Activated CD8-positive, alpha-beta memory T cell treated with anti-CD3 and anti-CD28 coated beads, Interleukin-2, amount 50 U/mL, for 1 hour (primary cell): ENCODE data around the gene P2RX5.

ENCODE experiments used
- DNase-seq: peaks from one replicate; pipeline ENCODE4 v3.0.0-alpha.2; 2020; ENCODE audit errors: extremely low read depth

The P2RX5 gene

DNA sequence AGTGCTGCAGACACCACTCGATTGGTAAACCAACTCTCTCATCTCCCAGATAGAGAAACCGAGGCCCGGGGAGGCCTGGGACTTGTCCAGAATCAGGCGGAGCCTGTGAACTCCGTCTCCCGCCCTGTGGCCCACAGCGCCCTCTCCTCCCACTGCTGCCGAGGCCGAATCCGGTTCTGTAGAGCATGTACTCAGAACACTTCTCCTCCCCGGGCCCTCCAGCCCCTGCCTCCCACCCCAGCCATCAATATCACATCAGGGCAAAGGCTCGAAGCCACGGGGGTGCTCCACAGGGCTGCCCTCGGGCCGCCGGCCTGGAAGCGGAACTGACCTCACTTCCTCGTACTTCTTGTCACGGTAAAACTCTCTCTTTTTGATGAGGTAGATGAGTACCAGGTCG is 14.4 kb downstream of the P2RX5 start:
- no peak for DNase-seq

DNA sequence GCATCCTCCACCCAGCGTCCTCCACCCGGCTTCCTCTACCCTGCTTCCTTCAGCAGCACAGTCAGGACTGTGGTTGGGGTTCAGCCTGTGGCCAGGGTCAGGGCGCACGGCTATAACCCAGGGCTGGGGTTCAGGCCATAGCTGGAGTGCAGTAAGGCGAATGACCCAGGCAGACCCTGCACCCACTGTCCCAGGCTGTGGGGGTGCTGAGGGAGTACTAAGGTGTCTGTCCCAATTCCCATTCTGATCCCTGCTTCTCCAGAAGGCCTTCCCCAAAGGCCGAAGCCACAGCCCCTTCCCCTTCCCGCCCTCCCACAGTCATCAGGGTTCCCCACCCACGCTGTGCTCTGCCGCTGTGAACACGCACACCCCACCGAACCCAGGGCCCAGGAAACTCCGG is 14.9 kb downstream of the P2RX5 start:
- DNase-seq: no peak

DNA sequence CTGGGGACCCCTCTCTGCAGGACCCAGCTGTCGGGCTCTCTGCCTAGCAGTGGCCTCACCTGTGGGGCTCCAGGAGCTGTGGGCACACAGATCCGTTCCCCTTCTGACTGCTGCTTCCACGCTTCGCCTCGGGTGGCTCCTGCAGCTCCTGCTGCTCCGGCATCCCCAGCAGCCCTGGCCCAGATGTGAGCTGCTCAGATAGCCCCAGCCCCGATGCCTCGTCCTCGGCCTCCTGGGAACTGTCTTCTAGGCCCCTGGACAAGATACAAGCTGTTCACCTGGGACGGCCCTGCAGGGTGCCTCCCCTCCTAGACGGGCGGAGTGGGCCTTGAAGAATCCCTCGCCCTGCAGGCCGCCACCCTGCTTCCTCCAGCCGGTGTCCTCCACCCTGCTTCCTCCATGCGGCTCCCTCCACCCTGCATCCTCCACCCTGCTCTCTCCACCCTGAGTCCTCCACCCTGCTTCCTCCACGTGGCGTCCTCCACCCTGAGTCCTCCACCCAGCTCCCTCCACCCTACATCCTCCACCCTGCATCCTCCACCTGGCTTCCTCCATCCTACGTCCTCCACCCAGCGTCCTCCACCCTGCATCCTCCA is 16.3 kb downstream of the P2RX5 start:
- DNase-seq: no peak

DNA sequence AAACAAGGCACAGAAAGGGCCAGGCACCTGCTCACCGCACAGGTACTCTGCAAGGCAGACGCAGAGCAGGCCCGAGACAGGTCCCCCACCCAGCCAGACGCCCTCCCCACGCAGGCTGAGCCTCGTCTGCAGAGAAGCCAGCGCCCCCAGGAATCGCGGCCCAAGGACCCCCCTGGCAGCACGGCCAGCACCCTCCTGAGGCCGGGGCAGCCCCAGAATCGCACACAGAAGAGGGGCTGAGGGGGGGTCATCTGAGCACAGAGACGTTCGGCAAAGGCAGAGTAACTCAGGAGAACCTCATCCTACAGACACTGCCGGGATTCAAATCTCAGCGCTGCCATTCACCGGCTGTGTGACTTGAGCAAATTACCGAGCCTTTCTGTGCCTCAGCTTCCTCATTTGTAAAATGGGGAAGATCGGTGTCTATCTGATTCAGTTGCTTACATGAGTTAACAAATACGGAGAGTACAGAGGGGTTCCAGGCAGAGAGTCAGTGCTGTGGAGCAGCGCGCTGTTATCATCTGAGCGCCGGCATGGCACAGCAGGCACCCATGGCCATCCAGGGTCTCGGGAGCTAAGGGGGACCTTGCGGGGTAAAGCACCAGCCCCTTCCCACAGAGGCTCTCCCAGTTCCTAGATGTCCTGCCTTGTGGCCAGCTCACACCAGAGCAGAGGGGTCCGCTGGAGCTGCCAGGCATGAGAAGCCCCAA is 17.0 kb downstream of the P2RX5 start:
- no peak for DNase-seq

DNA sequence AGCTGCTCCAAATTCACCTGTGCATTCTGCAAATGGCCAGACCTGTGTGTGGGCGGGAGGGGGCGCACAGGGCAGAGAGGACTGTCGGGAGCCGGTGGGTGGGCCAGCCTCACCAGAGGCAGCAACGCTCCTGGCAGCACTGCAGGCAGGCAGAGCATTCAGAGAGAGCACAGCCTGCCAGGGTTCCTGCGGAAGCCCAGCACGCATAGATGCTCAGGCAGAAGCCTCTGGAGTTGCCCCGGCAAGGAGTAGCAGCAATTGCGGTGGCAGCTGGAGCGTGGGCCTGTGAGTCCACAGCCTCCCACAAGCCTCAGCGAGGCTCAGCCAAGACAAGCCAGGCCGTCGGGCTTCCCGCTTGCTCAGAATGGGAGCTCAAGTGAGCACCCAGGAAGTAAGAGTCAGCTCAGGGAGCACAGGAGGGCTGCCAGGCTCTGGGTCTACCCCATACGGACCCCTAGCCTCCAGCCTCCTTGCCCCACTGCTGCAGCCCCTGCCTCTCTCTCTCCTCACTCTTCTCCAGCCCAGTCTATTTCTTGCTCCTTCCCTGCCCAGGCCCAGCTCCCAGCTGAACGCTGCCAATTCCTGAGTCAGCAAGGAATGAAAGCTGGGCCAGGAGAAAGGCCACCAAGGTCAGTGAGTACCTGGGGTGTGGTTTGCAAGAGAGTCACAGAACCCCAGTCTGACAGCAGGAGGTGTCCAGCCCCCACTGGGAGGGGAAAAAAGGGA is 17.7 kb downstream of the P2RX5 start:
- no peak for DNase-seq

DNA sequence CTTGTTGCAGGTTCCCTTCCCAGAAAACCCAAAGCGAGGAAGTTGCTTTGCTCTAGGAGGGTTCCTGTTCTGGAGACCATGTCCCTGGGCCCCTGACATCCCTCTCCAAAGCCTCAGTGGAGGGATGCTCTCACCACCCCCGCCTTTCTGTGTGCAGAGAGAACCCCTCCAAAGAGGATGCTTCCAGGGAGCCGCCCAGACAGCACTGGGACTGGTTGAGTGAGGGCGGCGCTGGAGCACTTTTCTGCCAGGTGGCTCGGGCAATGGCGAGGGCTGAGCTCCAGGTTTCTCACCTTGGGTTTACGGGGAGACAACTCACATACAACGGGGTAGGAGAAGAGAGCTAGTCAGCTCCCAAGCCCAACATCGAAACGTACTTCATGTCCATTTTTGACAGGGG is 20.1 kb downstream of the P2RX5 start:
- DNase-seq: no peak

DNA sequence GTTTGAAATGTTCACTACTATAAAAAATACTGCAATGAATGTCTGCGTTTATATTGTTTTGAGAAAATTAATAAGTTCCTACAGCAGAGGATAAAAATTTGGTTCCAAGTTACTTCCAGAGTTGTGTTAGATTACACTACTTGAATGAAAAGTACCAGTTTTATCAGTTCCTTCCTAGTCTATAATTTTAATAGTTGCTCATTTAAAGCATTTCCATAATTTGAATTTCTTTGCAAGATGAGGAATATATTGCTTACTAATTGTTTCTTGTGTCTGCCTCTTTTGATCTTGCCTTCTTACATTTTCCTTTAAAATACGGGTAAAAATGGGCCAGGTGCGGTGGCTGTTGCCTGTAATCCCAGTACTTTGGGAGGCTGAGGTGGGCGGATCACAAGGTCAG is 23.4 kb downstream of the P2RX5 start:
- DNase-seq: no peak

DNA sequence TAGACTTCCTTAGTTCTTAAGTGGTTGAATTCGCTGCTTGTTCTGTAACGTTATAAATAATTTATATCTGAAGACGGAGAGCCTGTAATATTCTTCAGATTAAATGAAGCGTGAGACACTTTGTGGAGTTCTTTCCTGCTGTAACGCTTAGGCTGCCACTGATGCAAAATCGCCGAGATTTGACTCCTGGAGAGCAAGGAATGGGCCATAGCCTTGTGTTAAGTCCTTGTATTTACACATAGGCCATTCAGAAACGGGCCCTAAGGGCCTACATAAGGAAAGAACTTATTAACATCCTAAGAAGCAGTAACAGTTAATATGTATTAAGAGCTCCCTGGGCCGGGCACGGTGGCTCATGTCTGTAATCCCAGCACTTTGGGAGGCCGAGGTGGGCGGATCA is 26.4 kb downstream of the P2RX5 start:
- DNase-seq: no peak

DNA sequence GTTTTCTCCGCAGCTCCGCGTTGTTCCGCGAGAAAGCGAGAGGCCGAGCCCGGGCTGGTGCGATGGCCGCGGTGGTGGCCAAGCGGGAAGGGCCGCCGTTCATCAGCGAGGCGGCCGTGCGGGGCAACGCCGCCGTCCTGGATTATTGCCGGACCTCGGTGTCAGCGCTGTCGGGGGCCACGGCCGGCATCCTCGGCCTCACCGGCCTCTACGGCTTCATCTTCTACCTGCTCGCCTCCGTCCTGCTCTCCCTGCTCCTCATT is 26.9 kb downstream of the P2RX5 start:
- no peak for DNase-seq

DNA sequence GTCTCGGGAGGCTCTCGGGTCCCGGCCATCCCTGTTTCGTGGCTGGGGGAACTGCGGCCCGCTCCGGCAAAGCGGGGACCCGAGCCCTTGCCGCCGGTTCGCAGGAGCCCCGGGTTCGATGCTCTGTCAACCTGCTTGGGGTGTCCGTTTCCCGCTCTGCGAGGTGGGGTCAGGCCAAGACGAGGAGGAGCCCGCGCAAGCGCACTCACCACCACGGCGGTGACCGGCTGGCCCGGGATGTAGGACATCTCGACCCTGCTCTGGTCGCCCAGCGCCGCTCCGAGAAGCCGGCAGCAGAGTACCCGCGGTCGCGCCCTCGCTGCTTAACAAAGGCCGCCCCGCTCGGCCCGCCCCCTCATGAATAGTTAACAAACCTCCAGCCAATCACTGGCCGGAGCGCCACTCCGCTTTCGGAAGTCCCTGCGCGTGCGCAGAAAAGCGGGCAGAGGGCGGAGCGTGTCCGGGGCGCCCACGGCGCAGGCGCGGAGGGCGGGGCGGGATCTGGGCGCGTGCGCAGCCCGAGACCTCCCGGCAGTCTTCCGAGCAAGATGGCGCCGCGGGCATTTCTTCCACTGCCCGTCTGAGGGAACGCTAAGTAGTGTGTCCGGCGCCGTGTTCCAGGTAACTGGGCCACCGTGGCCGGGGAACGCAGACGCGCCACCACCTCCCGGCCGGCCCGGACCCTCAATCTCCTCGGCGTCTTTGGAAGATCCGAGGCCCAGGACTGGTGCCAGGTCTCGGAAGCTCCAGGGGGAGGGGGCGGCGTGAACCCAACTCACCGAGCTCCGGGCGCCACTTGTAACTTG is 27.5 kb downstream of the P2RX5 start, which contains the start of the genes EMC6 and TAX1BP3:
TSS of gene EMC6 (plus strand) at position 534 of the 806 bp plus-strand sequence. CDS start 335 bp downstream, outside the sequence.
TSS of gene TAX1BP3 (minus strand) at position 300 of the 806 bp plus-strand sequence. CDS start at position 248, 52 bp downstream.
- DNase-seq: peak; percentile 95

DNA sequence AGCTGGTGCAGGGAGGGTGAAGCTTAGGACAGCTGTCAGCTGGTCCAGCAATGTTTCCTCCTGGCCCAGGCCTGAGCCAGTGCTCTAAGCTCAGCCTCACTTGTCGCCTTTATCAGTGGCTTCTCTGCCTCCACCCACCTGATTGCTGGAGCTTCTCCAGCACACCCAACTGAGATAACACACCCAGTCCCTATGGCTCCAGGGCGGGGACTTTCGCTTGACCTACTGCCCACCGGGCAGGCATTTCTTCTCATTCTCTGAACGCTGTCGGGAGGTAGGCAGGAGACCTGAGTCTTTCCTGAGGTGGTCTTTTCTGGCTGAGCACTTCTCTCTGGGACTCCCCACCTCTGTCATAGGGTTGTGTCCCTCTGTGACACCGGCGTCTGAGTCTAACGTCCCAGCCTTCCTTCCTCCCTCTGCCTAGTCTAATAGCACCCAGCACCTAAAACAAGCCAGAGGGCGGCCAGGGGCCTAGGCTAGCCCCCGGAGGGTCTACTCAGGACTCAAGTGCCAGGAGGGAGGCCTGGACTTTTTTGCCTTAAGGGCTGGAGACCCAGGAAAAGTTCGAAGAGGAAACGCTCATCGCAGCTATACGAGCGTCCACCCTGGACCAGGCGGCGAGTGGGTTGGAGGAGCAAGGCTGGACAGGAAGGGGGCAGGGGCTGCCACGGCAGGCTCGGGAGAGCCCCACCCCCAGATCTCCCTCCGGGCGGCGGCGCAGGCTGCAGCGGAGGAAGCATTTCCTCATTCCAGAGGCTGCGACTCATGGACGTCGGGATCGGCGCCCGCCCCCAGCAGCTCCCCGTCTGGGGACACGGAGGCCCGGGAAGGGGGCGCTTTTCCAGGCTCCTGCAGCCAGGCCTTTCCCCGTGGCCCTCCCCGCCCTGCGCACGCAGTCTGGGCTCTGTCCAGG is 28.3 kb downstream of the P2RX5 start:
- no peak for DNase-seq

DNA sequence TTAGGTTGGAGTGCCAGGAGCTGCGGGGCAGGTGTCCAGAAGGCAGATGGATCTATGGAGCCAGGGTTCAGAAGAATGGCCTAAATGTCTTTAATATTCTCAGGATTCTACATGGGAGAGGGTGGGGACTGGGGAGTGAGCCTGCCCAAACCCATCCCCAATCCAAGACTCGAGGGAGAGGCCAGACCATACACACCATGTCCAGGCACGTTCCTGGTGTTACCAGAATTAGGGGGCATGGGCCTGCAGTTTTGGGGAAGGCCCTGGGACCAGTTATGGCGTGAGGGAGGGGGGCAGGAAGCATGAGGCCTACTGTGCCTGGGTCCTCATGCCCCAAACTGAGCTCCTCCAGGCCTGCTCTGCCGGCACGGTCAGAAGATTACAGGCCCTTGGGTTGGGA is 29.4 kb downstream of the P2RX5 start:
- no peak for DNase-seq

DNA sequence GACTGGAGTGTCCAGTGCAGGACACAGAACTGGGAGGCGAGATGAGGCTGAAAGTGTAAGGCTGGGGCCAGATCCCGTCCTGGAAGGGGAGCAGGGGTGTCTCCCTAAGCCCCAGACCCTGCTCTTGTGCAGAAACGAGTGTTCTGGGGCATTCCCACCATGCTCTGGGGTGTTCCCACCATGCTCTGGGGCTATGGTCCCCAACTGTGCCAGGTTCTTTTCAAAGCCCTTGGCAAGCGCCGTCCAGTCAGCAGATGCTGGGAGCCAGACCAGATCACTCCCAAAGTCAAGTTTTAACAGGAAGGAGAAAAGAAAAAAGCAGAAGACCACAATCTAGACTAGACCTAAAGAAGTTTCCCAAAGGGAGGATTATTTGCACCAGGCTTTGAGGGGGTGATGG is 30.1 kb downstream of the P2RX5 start:
- no peak for DNase-seq

DNA sequence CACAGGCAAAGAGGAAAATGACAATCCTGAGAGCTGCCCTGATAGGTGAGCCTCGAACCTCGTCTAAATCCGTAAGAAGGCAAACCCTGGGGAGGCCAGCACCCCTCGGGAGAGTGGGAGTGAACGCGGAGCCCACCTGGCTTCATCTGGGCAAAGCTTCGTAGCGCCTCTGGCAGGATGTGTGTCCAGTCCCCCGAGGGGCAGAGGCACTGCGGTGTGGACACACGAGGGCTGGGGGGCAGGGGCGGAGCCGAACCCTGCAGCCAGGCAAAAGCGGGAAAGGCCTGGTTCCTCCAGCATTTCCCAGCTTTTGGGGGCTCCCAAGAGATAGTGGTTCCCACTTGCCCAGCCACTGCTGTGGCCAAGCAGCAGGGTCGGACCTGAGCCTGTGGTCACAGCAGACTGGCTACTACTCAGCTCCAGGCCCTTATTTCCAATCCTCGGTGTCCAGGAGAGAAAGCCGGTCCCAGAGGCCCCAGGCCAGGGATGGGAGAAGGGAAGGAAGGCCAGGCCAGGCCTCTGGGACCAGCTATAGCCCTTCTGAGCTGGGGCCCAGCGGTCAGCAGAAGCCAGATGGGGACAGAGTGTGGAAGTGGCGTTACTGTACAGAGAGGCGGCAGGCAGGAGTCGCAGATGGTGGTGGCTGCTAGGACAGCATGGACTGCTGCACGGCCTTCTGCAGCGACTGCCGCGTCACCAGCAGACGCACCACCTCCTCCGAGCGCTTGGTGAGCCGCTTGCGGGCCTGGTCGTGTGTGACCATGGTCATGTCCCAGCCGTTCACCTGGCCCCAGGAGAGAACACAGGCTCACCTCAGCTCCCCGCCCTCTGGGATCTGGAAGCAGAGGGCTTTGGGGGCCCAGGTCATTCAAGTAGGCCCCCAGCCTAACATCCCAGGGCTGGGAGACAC is 32.6 kb downstream of the P2RX5 start:
- DNase-seq: no peak

DNA sequence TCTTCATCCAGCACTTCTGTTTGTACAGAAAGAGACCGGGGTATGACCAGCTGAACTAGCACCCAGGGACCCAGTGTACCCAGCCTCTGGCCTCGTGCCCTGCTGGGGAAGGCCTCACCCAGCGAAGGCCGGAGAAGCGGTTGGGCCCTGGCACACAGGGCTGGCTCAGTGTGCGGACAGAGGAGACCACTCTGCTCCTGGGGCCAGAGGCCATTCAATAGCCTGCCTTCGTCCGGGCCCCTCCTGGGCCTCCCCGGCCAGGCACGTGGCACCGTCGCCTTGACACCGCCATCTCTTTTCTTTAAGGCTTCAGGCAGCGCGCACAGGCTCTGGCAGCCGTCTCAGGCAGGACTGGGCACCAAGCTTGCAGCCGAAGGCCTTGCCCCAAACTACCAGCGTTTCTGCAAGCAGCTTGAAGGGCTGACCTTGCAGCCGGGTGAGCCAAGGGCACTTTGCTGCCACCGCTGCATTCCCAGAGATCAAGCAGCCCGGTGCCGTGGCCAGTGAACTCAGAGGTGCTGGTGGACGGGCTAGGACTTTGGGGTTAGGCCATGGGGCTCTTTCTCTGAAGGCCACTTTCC is 35.6 kb downstream of the P2RX5 start:
- DNase-seq: no peak

DNA sequence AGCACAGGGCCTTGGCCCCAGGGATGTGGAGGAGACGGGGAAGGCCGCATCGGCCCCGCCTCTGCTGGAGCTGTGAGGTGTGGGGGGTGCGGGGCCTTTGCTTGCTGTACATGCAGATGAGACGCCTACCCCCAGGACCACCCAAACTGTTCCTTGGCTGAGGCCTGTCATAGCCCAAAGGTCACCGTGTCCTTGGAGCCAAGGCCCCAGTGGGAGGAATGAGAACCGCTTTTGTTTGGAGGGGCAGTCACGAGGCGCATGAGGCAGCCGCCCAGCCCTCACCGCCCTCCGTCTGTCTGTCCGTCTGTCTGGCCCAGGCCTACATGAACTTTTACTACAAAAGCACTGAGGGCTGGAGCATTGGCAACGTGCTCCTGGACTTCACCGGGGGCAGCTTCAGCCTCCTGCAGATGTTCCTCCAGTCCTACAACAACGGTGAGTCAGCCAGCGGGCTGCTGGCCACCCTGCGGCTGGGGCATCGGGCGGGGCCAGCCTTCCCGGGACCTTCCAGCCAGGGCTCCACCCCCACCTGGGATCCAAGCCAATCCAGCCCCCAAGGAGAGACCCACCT is 36.3 kb downstream of the P2RX5 start:
- DNase-seq: no peak

DNA sequence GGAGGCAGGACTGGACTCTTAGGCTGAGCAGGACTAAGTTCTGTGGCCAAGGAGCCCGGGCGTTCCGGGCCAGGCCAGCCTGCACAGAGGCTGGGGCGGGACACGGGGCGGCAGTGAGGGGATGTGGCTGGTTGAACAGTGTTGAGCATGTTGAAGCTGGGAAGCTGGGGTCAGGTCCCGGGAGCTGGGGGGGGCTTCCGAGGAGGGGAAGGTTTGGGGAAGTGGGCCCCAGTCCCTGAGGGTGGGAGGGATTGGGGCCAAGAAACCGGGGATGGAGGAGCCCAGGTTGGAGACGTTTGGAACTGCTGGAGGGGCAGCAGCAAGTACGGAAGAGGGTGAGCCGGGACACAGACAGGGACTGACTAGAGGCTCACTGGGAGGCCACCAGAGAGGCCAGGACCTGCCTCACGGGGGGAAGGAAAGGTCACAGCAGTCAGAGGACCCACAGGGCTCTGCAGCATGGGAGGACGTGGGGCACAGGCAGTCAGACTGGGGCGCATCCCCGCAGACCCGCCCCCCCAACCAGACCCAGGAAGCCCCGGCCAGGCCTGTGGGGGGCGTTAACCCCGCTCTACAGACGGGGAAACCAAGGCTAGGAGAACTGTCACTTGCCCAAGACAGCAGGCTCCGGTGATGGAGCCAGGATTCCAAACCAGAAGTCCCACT is 37.0 kb downstream of the P2RX5 start:
- no peak for DNase-seq

DNA sequence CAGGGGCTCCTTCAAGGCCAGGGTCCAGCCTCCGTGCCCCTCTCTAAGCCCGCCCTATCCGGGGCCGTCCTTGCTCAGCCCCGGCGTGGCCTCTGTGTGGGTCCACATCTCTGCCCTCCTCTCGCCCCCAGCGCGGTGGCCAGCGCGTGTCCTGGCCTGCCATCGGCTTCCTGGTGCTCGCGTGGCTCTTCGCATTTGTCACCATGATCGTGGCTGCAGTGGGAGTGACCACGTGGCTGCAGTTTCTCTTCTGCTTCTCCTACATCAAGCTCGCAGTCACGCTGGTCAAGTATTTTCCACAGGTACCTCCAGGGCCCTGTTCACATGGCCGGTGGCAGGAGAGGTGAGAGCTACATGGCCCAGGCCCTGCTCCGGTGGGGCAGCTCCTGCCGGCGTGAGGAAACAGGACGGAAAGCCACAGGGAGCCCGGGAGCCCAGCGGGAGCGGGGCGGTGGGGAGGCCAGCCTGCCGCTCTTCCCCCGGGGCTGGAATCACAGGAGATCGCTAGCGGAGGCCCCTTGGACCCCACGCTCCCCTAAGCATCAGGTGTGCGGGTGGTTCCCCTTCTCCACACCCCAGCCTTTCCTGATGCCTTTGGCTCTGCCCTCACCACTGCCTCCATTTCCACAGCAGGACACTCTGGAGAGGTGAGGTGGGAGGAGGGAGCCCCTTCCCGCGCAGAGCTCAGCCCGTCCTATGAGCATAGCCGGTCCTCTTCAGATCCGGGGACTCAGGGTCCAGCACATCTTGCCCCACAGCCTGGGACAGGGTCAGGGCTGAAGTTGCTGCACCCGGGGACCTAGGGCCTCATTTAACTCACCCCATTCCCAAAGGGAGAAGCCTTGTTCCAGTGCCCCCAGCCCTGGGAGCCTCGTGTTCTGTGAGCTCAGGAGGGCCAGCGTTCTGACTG is 37.8 kb downstream of the P2RX5 start:
- no peak for DNase-seq
